Subcutaneous abdominal adipose tissue (tissue), 5 donors: ENCODE measurements around the gene CD74.

Source experiments
- H3K27ac ChIP-seq: one replicate; pipeline ENCODE4 v1.7.0; 2013; ENCODE audit warnings: low read depth, mild to moderate bottlenecking, inconsistent platforms, low read length, moderate library complexity
- H3K27me3 ChIP-seq, 5 donors: one replicate each; pipeline ENCODE4 v1.7.0; 2013; ENCODE audit warnings: low read length in 5 of 5, inconsistent platforms in 1 of 5; ENCODE audit not compliant: control insufficient read depth in 5 of 5, insufficient read depth in 4 of 5
- H3K36me3 ChIP-seq, 5 donors: one replicate each; pipeline ENCODE4 v1.7.0; 2013; ENCODE audit warnings: low read length in 5 of 5; ENCODE audit not compliant: control insufficient read depth in 5 of 5, insufficient read depth in 5 of 5
- H3K4me1 ChIP-seq, 5 donors: one replicate each; pipeline ENCODE4 v1.7.0; 2013; ENCODE audit warnings: low read length in 5 of 5, mild to moderate bottlenecking in 3 of 5, moderate library complexity in 1 of 5; ENCODE audit not compliant: control insufficient read depth in 5 of 5, insufficient read depth in 5 of 5
- H3K4me3 ChIP-seq, 5 donors: one replicate each; pipeline ENCODE4 v1.7.0; 2013; ENCODE audit warnings: low read length in 5 of 5, low read depth in 1 of 5
- H3K9ac ChIP-seq, 5 donors: one replicate each; pipeline ENCODE4 v1.7.0; 2013; ENCODE audit warnings: low read length in 5 of 5, mild to moderate bottlenecking in 4 of 5, moderate library complexity in 3 of 5
- H3K9me3 ChIP-seq, 5 donors: one replicate each; pipeline ENCODE4 v1.7.0; 2013; ENCODE audit warnings: low read length in 5 of 5; ENCODE audit not compliant: control insufficient read depth in 5 of 5
- donor health status: healthy.
- donor health status: healthy.
- donor health status: healthy.
- donor health status: healthy.
- donor health status: healthy.

CD74 gene

DNA sequence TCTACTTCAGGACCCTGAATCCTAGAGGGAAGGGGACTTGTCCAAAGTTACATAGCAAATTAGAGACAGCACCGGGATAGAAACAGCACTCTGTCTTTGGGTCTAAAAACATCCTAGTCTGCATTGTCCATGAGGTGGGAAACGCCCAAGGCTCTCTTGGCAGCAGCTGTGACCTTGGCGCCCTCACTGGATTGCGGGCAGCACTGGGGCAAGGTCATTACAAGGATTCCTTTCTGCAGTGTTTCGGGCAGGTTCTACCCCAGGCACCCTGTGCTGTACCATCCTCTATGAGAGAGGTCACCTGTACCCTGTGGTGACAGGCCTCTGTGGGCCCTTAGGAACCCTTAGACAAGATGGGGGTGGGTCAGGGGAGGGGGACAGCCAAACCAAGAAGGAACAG is 8.6 kb downstream of the CD74 start:
- Histone ChIP-seq H3K27me3 (peaks cover 0 to 4% (median 2%) of the 10 kb centered on the region in 5 donors), H3K27ac (no peak overlapping the region), H3K9ac (no peak overlapping the region), H3K9me3 (no peaks in the 10 kb centered on the region), H3K4me1 (peaks cover 0 to 40% (median 11%) of the 10 kb centered on the region in 5 donors), H3K36me3 (peaks cover 2 to 88% (median 75%) of the 10 kb centered on the region in 5 donors), H3K4me3 (no peak overlapping the region)

- no peaks in the 10 kb centered on the region for H3K9me3 ChIP-seq
- H3K27me3 ChIP-seq, result peaks cover 0 to 4% (median 2%) of the 10 kb centered on the region in 5 donors
- H3K36me3 ChIP-seq, result peaks cover 2 to 92% (median 78%) of the 10 kb centered on the region in 5 donors
- no peak overlapping the region for H3K27ac ChIP-seq
- peaks cover 0 to 30% (median 6%) of the 10 kb centered on the region in 5 donors for H3K4me1 ChIP-seq
- no peak overlapping the region for H3K9ac ChIP-seq
- no peak overlapping the region for H3K4me3 ChIP-seq
These were observed 9.8 kb downstream of the CD74 start for GRCh38 chr5:150402901-150403342.

DNA sequence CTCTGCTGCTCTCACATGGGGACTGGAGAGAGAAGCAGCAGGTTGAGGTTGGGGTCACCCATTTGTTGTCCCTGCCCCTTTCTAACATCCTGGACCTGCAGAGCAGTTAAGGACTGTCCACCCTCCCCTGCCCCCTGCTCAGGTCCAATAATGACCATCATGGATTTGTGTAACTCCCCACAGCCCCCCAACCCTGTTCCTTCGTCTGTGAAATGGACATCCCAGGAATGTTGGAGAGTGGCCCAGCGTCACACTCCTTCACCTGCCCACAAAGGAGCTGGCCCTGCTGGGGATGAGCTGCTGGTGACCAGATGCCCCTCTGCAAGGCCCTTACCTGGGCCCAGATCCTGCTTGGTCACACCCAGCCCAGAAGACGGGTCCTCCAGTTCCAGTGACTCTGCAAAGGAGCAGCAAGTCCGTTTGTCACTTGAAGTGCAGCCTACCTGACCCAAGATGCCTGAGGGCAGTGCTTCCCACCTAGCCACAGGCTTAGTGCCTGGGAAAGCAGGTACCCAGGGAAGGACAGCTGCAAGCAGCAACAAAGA is 10.4 kb downstream of the CD74 start:
- H3K9me3 ChIP-seq, result no peaks in the 10 kb centered on the region
- H3K36me3 ChIP-seq, result peaks cover 2 to 93% (median 83%) of the 10 kb centered on the region in 5 donors
- H3K27ac ChIP-seq, result no peak overlapping the region
- peaks cover 0 to 25% (median 3%) of the 10 kb centered on the region in 5 donors for H3K4me1 ChIP-seq
- H3K9ac ChIP-seq, result no peak overlapping the region
- H3K4me3 ChIP-seq, result no peak overlapping the region
- peaks cover 0 to 4% (median 2%) of the 10 kb centered on the region in 5 donors for H3K27me3 ChIP-seq

- peaks cover 0 to 18% (median 0%) of the 10 kb centered on the region in 5 donors for H3K4me1 ChIP-seq
- H3K27me3 ChIP-seq, result peaks cover 0 to under 1% (median 0%) of the 10 kb centered on the region in 5 donors
- peaks cover 2 to 91% (median 82%) of the 10 kb centered on the region in 5 donors for H3K36me3 ChIP-seq
- H3K9ac ChIP-seq, result no peak overlapping the region
- no peaks in the 10 kb centered on the region for H3K9me3 ChIP-seq
- H3K4me3 ChIP-seq, result no peak overlapping the region
- no peak overlapping the region for H3K27ac ChIP-seq
These were observed 11.1 kb downstream of the CD74 start for GRCh38 chr5:150401376-150402228.

- Histone ChIP-seq H3K4me3 (no peak overlapping the region), H3K27ac (no peak overlapping the region), H3K27me3 (no peaks in the 10 kb centered on the region), H3K9ac (no peak overlapping the region), H3K4me1 (peaks cover 0 to 14% (median 0%) of the 10 kb centered on the region in 5 donors), H3K36me3 (peaks cover 2 to 91% (median 82%) of the 10 kb centered on the region in 5 donors), H3K9me3 (no peaks in the 10 kb centered on the region)
These were observed 11.7 kb downstream of the CD74 start for GRCh38 chr5:150401076-150401375.

DNA sequence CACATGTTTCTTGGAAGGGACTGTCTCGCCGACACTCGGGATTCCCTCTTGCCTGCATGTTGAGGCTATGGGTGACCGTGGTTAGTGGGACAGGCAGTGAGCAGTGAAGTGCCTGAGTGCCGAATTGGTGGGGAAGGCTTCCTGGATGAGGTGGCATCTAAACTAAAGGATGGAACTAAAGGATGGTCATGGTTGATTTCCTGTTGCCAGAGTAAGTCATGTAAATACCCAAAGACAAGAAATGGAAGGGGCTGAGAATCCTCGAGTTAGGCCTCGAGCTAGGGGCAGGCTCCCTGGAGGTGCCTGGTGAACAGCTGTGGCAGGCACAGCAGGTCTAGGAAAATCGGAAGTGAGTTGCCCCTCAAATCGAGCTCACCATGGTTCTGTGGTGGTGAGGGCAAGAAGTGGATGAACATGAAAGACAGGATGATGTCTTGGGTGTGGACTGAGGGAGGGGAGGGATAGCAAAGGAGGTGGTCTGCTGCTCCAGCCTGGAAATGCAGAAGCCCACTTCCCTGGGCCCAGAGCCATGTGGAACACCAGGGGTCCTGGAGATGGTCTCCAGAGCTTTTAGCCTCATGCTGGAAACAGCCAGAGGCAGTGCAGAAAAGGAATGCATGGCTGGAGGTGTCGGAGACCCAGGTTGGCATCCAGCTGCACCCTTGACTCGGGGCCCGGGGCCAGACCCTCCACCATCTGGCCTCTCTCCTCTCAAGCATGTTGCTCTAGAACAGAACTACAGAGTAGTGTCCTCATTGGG is 12.2 kb downstream of the CD74 start:
- Histone ChIP-seq H3K4me1 (peaks cover 0 to 14% (median 0%) of the 10 kb centered on the region in 5 donors), H3K9me3 (no peaks in the 10 kb centered on the region), H3K27me3 (no peaks in the 10 kb centered on the region), H3K36me3 (peaks cover 2 to 91% (median 85%) of the 10 kb centered on the region in 5 donors), H3K4me3 (no peak overlapping the region), H3K9ac (no peak overlapping the region), H3K27ac (no peak overlapping the region)

DNA sequence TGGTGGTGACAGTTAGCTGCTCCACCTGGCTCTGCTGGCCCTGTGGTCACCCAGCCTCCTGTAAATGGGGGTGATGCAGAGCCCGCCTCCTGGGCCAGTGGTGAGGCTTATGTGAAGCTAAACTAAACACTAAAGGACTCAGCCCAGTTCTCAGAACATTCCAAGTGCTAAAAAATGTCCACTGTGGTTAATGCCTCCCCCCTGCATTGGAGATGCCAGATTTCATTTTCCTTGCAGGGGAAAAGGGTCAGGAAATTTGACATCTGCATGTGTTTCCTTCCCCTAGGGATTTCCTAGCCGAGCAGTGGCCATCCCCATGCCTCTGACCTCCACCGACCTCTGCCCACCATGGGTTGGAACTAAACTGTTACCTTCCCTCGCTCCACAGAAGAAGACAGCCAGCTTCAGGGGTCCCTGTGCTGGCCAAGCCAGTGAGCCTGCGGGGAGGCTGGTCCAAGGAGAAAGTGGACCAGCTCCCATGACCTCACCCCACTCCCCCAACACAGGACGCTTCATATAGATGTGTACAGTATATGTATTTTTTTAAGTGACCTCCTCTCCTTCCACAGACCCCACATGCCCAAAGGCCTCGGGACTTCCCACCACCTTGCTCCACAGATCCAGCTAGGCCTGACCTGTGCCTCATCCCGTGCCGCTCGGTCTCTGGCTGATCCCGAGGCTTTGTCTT is 13.0 kb downstream of the CD74 start:
- Histone ChIP-seq H3K27me3 (no peaks in the 10 kb centered on the region), H3K36me3 (peaks cover 2 to 91% (median 85%) of the 10 kb centered on the region in 5 donors), H3K9ac (no peak overlapping the region), H3K27ac (no peak overlapping the region), H3K4me3 (no peak overlapping the region), H3K9me3 (no peaks in the 10 kb centered on the region), H3K4me1 (peaks cover 0 to 10% (median 0%) of the 10 kb centered on the region in 5 donors)

- Histone ChIP-seq H3K27me3 (no peaks in the 10 kb centered on the region), H3K36me3 (peaks cover 2 to 90% (median 85%) of the 10 kb centered on the region in 5 donors), H3K27ac (no peak overlapping the region), H3K4me3 (no peak overlapping the region), H3K4me1 (peaks cover 0 to 10% (median 0%) of the 10 kb centered on the region in 5 donors), H3K9ac (no peak overlapping the region), H3K9me3 (no peaks in the 10 kb centered on the region)
These were observed 13.8 kb downstream of the CD74 start for GRCh38 chr5:150398722-150399523.
